Stimulated activated CD8-positive, alpha-beta memory T cell treated with anti-CD3 and anti-CD28 coated beads, Interleukin-15, amount 100 ng/mL, for 1 hour (primary cell): ENCODE data around the gene TXNDC12.

ENCODE experiments used
- DNase-seq: peaks from one replicate; pipeline ENCODE4 v3.0.0-alpha.2; 2020; ENCODE audit warnings: low read depth

TXNDC12 gene

DNA sequence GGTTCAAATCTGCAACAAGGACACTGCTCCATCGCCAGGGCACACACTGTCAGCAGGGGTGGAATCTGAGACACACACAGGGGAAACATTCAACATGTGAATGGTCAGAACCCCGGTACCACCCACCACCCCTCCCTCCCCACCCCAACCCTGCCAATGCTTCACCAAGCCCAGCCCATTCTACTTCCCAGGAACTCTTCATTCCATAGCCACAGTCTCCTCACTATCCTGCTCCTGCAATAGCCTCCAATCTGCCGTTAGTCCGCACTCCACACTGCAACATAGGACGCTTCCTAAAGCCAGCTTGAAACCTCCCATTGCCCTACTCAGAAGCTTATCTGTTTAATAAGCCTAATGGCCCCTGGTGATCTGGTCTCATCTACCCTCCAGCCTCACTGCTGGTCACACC, 57.0 kb downstream of the TXNDC12 start:
- DNase-seq = no peak

GRCh38 chr1:51990478-51990965, 64.5 kb downstream of the TXNDC12 start, which contains the start of gene RAB3B:
TSS of gene RAB3B (minus strand) at chr1:51990700. CDS start at chr1:51977117, 13,583 bp downstream.
- peak; percentile 65 for DNase-seq

DNA sequence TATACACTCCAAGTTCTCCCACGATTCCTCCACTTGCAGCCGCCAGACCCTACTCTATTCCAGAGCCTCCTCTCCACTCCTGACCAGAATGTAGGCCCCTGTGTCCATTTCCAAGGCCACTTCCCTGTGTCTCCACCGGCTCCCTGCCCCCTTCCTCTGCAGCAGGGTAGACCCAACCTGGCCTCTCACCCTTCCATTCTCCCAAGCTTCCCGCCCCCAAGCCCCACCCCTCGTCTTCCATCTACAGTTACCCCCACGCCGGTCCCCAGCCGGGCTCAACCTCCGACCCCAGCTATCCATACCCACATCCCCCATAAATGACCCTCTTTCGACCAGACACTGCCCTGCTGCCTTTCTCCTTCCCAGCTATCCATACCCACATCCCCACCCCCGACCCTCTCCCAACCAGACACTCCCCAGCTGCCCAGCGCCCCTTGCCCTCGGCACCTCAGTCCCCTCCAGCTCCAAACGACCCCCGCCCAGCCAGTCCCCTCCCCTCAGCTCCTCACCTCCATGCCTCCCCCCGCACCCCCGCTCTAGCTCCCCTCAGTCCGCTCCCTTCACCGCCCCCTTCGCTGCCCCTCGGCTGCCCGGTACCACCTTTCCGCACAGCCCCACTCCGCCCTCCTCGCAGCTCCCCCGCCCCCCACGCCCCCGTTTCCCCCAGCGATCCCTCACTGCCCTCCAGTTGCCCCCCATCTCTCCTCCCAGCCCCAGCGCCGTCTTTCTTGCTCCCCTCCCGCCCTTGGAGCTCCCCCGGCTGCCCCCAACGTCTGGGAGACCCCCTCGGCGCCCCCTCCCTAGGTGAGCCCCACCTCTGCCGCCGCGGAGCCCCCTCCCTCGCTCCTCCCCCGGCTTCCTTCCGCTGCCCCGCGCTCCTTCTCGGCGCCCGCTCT, 65.2 kb downstream of the TXNDC12 start:
- DNase-seq = no peak

GRCh38 chr1:51988254-51988653, 66.7 kb downstream of the TXNDC12 start:
- no peak for DNase-seq

DNA sequence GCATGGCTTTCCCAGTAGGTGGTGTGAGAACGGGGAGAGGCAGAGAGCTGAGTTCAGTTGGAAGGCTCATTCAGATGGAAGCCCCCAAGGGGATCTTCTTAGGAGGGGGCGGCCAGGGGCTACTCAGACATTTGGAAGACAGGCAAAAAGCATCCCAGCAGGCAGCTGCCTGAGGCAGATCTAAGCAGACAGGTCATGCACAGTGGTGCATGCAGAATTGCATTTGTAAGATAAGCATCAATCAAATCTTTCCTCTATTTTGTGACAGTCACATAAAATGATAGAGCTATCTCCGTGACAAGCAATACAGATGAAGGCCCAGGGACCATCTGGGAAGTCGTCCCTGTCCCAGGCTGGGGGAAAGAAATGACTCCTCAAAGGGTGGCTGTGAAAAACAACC, 68.3 kb downstream of the TXNDC12 start:
- DNase-seq = no peak

- no peak for DNase-seq
These were observed 72.8 kb downstream of the TXNDC12 start for GRCh38 chr1:51982161-51982560.

DNA sequence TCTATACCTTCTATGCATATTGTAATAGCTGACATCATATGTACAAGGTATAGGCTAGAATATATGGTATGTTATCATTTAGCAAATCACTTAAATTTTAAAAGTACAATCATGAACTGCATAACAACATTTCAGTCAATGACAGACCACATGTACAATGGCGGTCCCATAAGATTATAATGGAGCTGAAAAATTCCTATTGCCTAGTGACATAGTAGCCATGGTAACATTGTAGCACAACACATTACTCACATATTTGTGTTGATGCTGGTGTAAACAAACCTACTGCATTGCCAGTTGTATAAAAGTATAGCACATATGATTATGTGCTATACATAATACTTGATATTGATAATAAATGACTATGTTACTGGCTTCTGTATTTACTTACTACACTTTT, 73.4 kb downstream of the TXNDC12 start:
- DNase-seq = no peak

- no peak for DNase-seq
These were observed 76.9 kb downstream of the TXNDC12 start for GRCh38 chr1:51978099-51978498.

DNA sequence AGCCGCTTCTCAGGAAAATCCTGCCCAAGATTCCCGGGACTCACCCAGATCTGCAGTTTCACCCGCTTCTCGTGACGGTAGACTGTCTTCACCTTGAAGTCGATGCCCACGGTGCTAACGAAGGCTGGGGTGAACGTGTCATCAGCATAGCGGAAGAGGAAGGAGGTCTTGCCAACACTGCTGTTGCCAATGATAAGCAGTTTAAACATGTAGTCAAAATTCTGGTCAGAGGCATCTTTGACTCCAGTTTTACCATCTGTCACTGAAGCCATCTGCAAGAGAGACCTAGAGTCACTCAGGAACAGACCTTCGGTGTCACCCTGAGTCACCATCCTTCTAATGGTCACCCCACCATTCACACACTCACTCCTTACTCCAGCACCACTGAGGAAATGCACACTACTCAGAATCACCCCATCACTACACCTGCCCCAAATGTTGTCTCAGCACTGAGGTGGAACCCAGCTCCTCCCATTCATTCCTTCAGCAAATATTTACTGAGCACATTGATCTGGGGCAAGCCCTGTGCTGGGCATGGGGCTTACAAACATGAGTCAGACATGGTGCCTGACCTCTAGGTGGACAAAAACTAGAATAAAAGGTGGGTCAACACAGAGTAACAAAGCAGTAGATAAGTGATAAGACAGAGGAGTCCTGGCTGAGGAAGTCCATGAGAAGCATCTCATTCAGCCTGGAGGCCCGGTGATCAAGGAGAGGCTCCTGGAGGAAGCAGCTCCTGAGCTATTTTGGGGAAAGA, 78.0 kb downstream of the TXNDC12 start:
- no peak for DNase-seq

- no peak for DNase-seq
These were observed 81.2 kb downstream of the TXNDC12 start for GRCh38 chr1:51973587-51974474.
